SK-N-SH (cell line): ENCODE results near the gene ZSCAN30. TPM values are rescaled to one million over a fixed set of nuclear protein-coding genes. Genes with fewer than 3 reads are reported as not detected.

Source experiments
- CTCF ChIA-PET: fragments of 300-600, 350-600 bp; formaldehyde crosslinking; extraction: SDS; loops from one replicate; lab custom pipeline; 2021; lab: Yijun Ruan, JAX
- POLR2A ChIA-PET: fragments of 350-600 bp; sonication (Branson Sonifier 250); formaldehyde crosslinking; extraction: SDS; loops from one replicate; lab custom pipeline; 2020; ENCODE audit warnings: antibody characterized with exemption, inconsistent platforms; lab: Yijun Ruan, JAX
- DNase-seq: peaks from one replicate; pipeline ENCODE4 v3.0.0; 2012
- H2AFZ ChIP-seq: fragments of 200-600 bp; sonication (generic); 2 replicates; pipeline ENCODE4 v1.8.1; 2016; ENCODE audit warnings: antibody characterized with exemption, mild to moderate bottlenecking, low read depth
- H3F3A ChIP-seq: fragments of 200-600 bp; sonication (generic); replicated peaks from 2 replicates; pipeline ENCODE3; 2016; ENCODE audit warnings: antibody characterized with exemption, mild to moderate bottlenecking; ENCODE audit not compliant: insufficient read depth
- H3K27ac ChIP-seq, 2 experiments: fragments of 200-500 bp in 1 of 2; fragments of 200-600 bp in 1 of 2; sonication (Bioruptor generic) in 1 of 2; sonication (generic), shearing (Covaris generic) in 1 of 2; 2 replicates each; pipeline versions ENCODE4 v1.5.1 to v1.6.1; 2014 to 2016; ENCODE audit warnings: low read depth in 2 of 2, inconsistent platforms in 1 of 2, low read length in 1 of 2, mild to moderate bottlenecking in 1 of 2, mixed read lengths in 1 of 2
- H3K27me3 ChIP-seq: fragments of 200-600 bp; sonication (generic), shearing (Covaris generic); 2 replicates; pipeline ENCODE4 v1.6.1; 2016; ENCODE audit warnings: mixed run types; ENCODE audit not compliant: insufficient read depth
- H3K36me3 ChIP-seq, 2 experiments: fragments of 200-500 bp in 1 of 2; fragments of 200-600 bp in 1 of 2; sonication (Bioruptor generic) in 1 of 2; sonication (generic) in 1 of 2; replicated peaks in 1 of 2; 2 replicates each; pipeline versions ENCODE3 to v1.5.1; 2014 to 2016; ENCODE audit warnings: low read length in 1 of 2, mild to moderate bottlenecking in 1 of 2; ENCODE audit not compliant: insufficient read depth in 2 of 2, control insufficient read depth in 1 of 2
- H3K4me1 ChIP-seq, 2 experiments: fragments of 200-500 bp in 1 of 2; fragments of 200-600 bp in 1 of 2; sonication (Bioruptor generic) in 1 of 2; sonication (generic), shearing (Covaris generic) in 1 of 2; 2 replicates each; pipeline versions ENCODE4 v1.5.1 to v1.6.1; 2014 to 2016; ENCODE audit warnings: low read depth in 1 of 2, low read length in 1 of 2, mixed run types in 1 of 2; ENCODE audit not compliant: insufficient read depth in 2 of 2, control insufficient read depth in 1 of 2
- H3K4me2 ChIP-seq: fragments of 200-600 bp; sonication (generic), shearing (Covaris generic); 2 replicates; pipeline ENCODE4 v1.6.1; 2017; ENCODE audit warnings: mixed run types
- H3K4me3 ChIP-seq, 2 experiments: fragments of 200-500 bp in 1 of 2; fragments of 200-600 bp in 1 of 2; sonication (Bioruptor generic) in 1 of 2; sonication (generic), shearing (Covaris generic) in 1 of 2; 2 replicates each; pipeline versions ENCODE4 v1.5.1 to v1.8.1; 2014 to 2016; ENCODE audit warnings: low read depth in 2 of 2, inconsistent platforms in 1 of 2, low read length in 1 of 2, mild to moderate bottlenecking in 1 of 2, mixed read lengths in 1 of 2, moderate library complexity in 1 of 2
- H3K79me2 ChIP-seq: fragments of 200-600 bp; sonication (generic); 2 replicates; pipeline ENCODE4 v1.8.1; 2017; ENCODE audit warnings: mild to moderate bottlenecking; ENCODE audit not compliant: insufficient read depth
- H3K9ac ChIP-seq: fragments of 200-600 bp; sonication (generic); 2 replicates; pipeline ENCODE4 v1.6.1; 2017; ENCODE audit warnings: mixed run types
- H3K9me2 ChIP-seq: fragments of 200-600 bp; sonication (generic); 2 replicates; pipeline ENCODE4 v1.6.1; 2017; ENCODE audit warnings: mixed run types
- H3K9me3 ChIP-seq: fragments of 200-600 bp; sonication (generic); 2 replicates; pipeline ENCODE4 v1.6.1; 2017; ENCODE audit warnings: mixed run types, mild to moderate bottlenecking, moderate library complexity
- H4K20me1 ChIP-seq: fragments of 200-600 bp; sonication (generic); 2 replicates; pipeline ENCODE4 v1.6.1; 2017; ENCODE audit warnings: mild to moderate bottlenecking, mixed run types; ENCODE audit not compliant: insufficient read depth
- CHD2 ChIP-seq: fragments of 150-350 bp; IDR thresholded peaks from 2 replicates; pipeline ENCODE4 v1.6.1; 2018; ENCODE audit warnings: low read length; ENCODE audit not compliant: partially characterized antibody
- EP300 ChIP-seq, 2 experiments: IDR thresholded peaks; 2 replicates each; pipeline versions ENCODE4 v1.4.0 to v1.6.1; 2012; ENCODE audit warnings: borderline replicate concordance in 1 of 2, low read depth in 1 of 2, low read length in 1 of 2
- EZH2phosphoT487 ChIP-seq: fragments of 200-600 bp; sonication (generic); IDR thresholded peaks from 2 replicates; pipeline ENCODE4 v1.6.1; 2017; ENCODE audit warnings: low read depth, mixed run types, mild to moderate bottlenecking, antibody characterized with exemption, moderate library complexity, borderline replicate concordance
- FOSL2 ChIP-seq: IDR thresholded peaks from 2 replicates; pipeline ENCODE4 v1.4.0; 2012; ENCODE audit warnings: low read depth, mild to moderate bottlenecking, moderate library complexity, borderline replicate concordance
- FOXJ3 ChIP-seq: sonication (generic); formaldehyde crosslinking; IDR thresholded peaks from 2 replicates; pipeline ENCODE4 v1.5.1; 2020; ENCODE audit warnings: mild to moderate bottlenecking, missing genetic modification reagents
- FOXM1 ChIP-seq: IDR thresholded peaks from 2 replicates; pipeline ENCODE4 v1.4.0; 2012; ENCODE audit warnings: low read depth, mild to moderate bottlenecking
- GABPA ChIP-seq: IDR thresholded peaks from 2 replicates; pipeline ENCODE4 v1.4.0; 2012; ENCODE audit warnings: low read depth, mild to moderate bottlenecking
- GATA2 ChIP-seq: sonication (generic); formaldehyde crosslinking; IDR thresholded peaks from 2 replicates; pipeline ENCODE4 v1.5.0; 2020; ENCODE audit warnings: mild to moderate bottlenecking, missing genetic modification reagents
- IRF3 ChIP-seq: fragments of 150-350 bp; IDR thresholded peaks from 2 replicates; pipeline ENCODE4 v1.6.1; 2016; ENCODE audit warnings: mild to moderate bottlenecking, low read depth, low read length
- JUND ChIP-seq: IDR thresholded peaks from 2 replicates; pipeline ENCODE4 v1.4.0; 2012
- MAX ChIP-seq: IDR thresholded peaks from 2 replicates; pipeline ENCODE4 v1.4.0; 2012; ENCODE audit warnings: low read depth
- MXI1 ChIP-seq: IDR thresholded peaks from 2 replicates; pipeline ENCODE4 v1.6.1; 2012; ENCODE audit warnings: mild to moderate bottlenecking, low read depth, low read length, improper control_type of control experiment
- NFIC ChIP-seq: IDR thresholded peaks from 2 replicates; pipeline ENCODE4 v1.4.0; 2012; ENCODE audit warnings: borderline replicate concordance
- NRF1 ChIP-seq: IDR thresholded peaks from 2 replicates; pipeline ENCODE4 v1.6.1; 2012; ENCODE audit warnings: low read depth, mild to moderate bottlenecking, low read length
- PBX3 ChIP-seq: IDR thresholded peaks from 2 replicates; pipeline ENCODE4; 2012
- POLR2AphosphoS5 ChIP-seq: IDR thresholded peaks from 2 replicates; pipeline ENCODE4 v1.6.1; 2012; ENCODE audit warnings: low read depth, low read length
- RCOR1 ChIP-seq: fragments of 150-350 bp; IDR thresholded peaks from 2 replicates; pipeline ENCODE4 v1.6.1; 2017; ENCODE audit warnings: antibody characterized with exemption, low read length
- SIN3A ChIP-seq: IDR thresholded peaks from 2 replicates; pipeline ENCODE4 v1.6.1; 2012; ENCODE audit warnings: low read depth, mild to moderate bottlenecking, low read length, moderate library complexity, borderline replicate concordance
- SMC3 ChIP-seq: IDR thresholded peaks from 2 replicates; pipeline ENCODE4 v1.6.1; 2012; ENCODE audit warnings: low read depth, low read length, improper control_type of control experiment
- TAF1 ChIP-seq: IDR thresholded peaks from 2 replicates; pipeline ENCODE4 v1.6.1; 2012; ENCODE audit warnings: low read depth, mild to moderate bottlenecking, low read length, moderate library complexity, borderline replicate concordance
- TEAD4 ChIP-seq: IDR thresholded peaks from 2 replicates; pipeline ENCODE4 v1.4.0; 2012; ENCODE audit warnings: mild to moderate bottlenecking, borderline replicate concordance; ENCODE audit not compliant: insufficient read depth
- USF1 ChIP-seq: IDR thresholded peaks from 2 replicates; pipeline ENCODE4 v1.4.0; 2012; ENCODE audit warnings: low read depth, borderline replicate concordance
- YY1 ChIP-seq: IDR thresholded peaks from 2 replicates; pipeline ENCODE4 v1.4.0; 2012; ENCODE audit warnings: low read depth, mild to moderate bottlenecking
- WGBS: methylation state at CpG from one replicate; pipeline ENCODE4 v1.1.6; 2017; ENCODE audit warnings: low lambda C conversion rate; 5-methylcytosine and 5-hydroxymethylcytosine counted together
- polyA plus RNA-seq, 3 experiments: library from polyadenylated mRNA; depleted of rRNA; stranded (reverse); fragments of >200 nt; gene quantifications; 2 replicates each; pipeline ENCODE4 v1.2.3, GENCODE V29; 2012

The ZSCAN30 gene
- polyA plus RNA-seq, 1 of the 3 experiments (the other 2 are of a cell fraction): 5.9 TPM

- no peak for DNase-seq
- H3K4me1 ChIP-seq: no peaks in the 10 kb centered on the region
- CTCF ChIA-PET: interaction anchor here (0.6 kb wide), 1 partner anchor 11 kb away, joined by 4 read pairs; no protein-coding TSS in a partner anchor
These were observed 33.1 kb downstream of the ZSCAN30 start for GRCh38 chr18:35256947-35257346.

GRCh38 chr18:35253655-35254287 lies 36.3 kb downstream of the ZSCAN30 start:
- H3K27me3 ChIP-seq: no peaks in the 10 kb centered on the region
- no peak overlapping the region for H3K9ac ChIP-seq
- no peaks in the 10 kb centered on the region for H3K9me2 ChIP-seq
- 92% methylated on average over 4 of the region's 4 CpGs for WGBS
- H3K36me3 ChIP-seq: peaks cover 9 to 30% of the 10 kb centered on the region in 2 experiments
- H3F3A ChIP-seq: no peaks in the 10 kb centered on the region
- H3K27ac ChIP-seq: no peak overlapping the region
- no peaks in the 10 kb centered on the region for H3K79me2 ChIP-seq
- no peaks in the 10 kb centered on the region for H3K9me3 ChIP-seq
- no peaks in the 10 kb centered on the region for H3K4me1 ChIP-seq
- no peak for DNase-seq
- no peak overlapping the region for H3K4me3 ChIP-seq
- POLR2A ChIA-PET: interaction anchor here (1.1 to 1.4 kb wide), 2 partner anchors 13 to 14 kb away, joined by 3 read pairs; partner anchors contain the start of gene ZNF397
- no peaks in the 10 kb centered on the region for H4K20me1 ChIP-seq
- H2AFZ ChIP-seq: no peak overlapping the region
- no peak overlapping the region for H3K4me2 ChIP-seq
- CTCF ChIA-PET: interaction anchor here (0.6 to 1.5 kb wide), 3 partner anchors 110 to 868 kb away, joined by 3 to 4 read pairs (median 3); no protein-coding TSS in a partner anchor
- TF ChIP-seq FOSL2 (no peak), EZH2phosphoT487 (no peak), NRF1 (no peak), USF1 (no peak), SMC3 (no peak), EP300 (IDR thresholded peaks at IDR 0.05; ENCODE audit: borderline replicate concordance in 1 of 2, low read depth in 1 of 2, low read length in 1 of 2) (no peak), YY1 (no peak), FOXJ3 (CRISPR knock-in tag) (no peak), TEAD4 (no peak), PBX3 (no peak), NFIC (no peak), RCOR1 (no peak), JUND (no peak)

More at GRCh38 chr18:35256947-35257346, 33.1 kb downstream of the ZSCAN30 start:
- Histone ChIP-seq H3K36me3 (peaks cover 9 to 35% of the 10 kb centered on the region in 2 experiments), H3K4me2 (no peak overlapping the region), H4K20me1 (no peaks in the 10 kb centered on the region), H3K79me2 (no peaks in the 10 kb centered on the region), H3K9me3 (no peaks in the 10 kb centered on the region), H3K9me2 (no peaks in the 10 kb centered on the region), H3K4me3 (no peak overlapping the region), H2AFZ (no peak overlapping the region), H3K27ac (no peak overlapping the region), H3K27me3 (no peaks in the 10 kb centered on the region), H3F3A (no peaks in the 10 kb centered on the region), H3K9ac (no peak overlapping the region)
- WGBS: 89% methylated on average over 2 of the region's 3 CpGs
- TF ChIP-seq YY1 (no peak), POLR2AphosphoS5 (no peak), EP300 (IDR thresholded peaks at IDR 0.05; ENCODE audit: borderline replicate concordance in 1 of 2, low read depth in 1 of 2, low read length in 1 of 2) (no peak), IRF3 (no peak), MAX (no peak), SIN3A (no peak), CHD2 (no peak), PBX3 (no peak), FOXM1 (no peak), TAF1 (no peak), GATA2 (CRISPR knock-in tag) (no peak), FOSL2 (no peak), MXI1 (no peak), NRF1 (no peak), GABPA (no peak)
- POLR2A ChIA-PET: no interaction called here
